ENCODE data around the gene TEAD4. TPM values are rescaled to one million over a fixed set of nuclear protein-coding genes. Genes with fewer than 3 reads are reported as not detected.

The TEAD4 gene
- total RNA-seq, 2 experiments from 2014 or later = not detected

DNA sequence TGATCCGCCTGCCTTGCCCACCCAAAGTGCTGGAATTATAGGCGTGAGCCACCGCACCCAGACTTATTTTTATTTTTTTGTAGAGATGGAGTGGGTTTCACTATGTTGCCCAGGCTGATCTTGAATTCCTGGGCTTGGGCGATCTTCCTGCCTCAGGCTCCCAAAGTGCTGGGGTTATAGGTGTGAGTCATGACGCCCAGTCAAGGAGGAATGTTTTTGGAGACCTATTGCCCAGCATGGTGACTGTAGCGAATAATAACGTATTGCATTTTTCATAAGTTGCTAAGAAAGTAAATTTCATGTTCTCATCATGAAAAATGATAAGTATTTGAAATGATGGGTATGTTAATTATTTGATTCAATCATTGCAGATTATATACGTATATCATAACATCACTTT lies 46.5 kb downstream of the TEAD4 start:
- Histone ChIP-seq H3K4me3 (ENCODE audit: low read depth, low read length, poor library complexity, severe bottlenecking) (no peak overlapping the region), H3K27ac (ENCODE audit: low read depth, low read length, poor library complexity, severe bottlenecking) (no peak overlapping the region), H3K79me2 (ENCODE audit: insufficient read depth, low read depth, low read length) (no peaks in the 10 kb centered on the region), H3K9me3 (ENCODE audit: low read length) (no peaks in the 10 kb centered on the region), H4K20me1 (ENCODE audit: insufficient read depth, low read length) (no peaks in the 10 kb centered on the region), H3K4me1 (ENCODE audit: insufficient read depth, low read length, poor library complexity, severe bottlenecking) (no peaks in the 10 kb centered on the region), H3K4me2 (ENCODE audit: low read length) (no peak overlapping the region), H3K9me2 (ENCODE audit: insufficient read depth, low read length) (no peaks in the 10 kb centered on the region), H3K36me3 (ENCODE audit: insufficient read depth, low read length) (no peaks in the 10 kb centered on the region), H2AFZ (ENCODE audit: low read length) (no peak overlapping the region)
- POLR2A ChIA-PET = no interaction called here
- intact Hi-C loops (cut with micrococcal nuclease; ENCODE audit: unreplicated experiment) = no loop called here
- TF ChIP-seq EZH2phosphoT487 (IDR thresholded peaks at IDR 0.05; ENCODE audit: borderline replicate concordance, low read depth, low read length) = no peak
- TF ChIP-seq, protein P1, sequence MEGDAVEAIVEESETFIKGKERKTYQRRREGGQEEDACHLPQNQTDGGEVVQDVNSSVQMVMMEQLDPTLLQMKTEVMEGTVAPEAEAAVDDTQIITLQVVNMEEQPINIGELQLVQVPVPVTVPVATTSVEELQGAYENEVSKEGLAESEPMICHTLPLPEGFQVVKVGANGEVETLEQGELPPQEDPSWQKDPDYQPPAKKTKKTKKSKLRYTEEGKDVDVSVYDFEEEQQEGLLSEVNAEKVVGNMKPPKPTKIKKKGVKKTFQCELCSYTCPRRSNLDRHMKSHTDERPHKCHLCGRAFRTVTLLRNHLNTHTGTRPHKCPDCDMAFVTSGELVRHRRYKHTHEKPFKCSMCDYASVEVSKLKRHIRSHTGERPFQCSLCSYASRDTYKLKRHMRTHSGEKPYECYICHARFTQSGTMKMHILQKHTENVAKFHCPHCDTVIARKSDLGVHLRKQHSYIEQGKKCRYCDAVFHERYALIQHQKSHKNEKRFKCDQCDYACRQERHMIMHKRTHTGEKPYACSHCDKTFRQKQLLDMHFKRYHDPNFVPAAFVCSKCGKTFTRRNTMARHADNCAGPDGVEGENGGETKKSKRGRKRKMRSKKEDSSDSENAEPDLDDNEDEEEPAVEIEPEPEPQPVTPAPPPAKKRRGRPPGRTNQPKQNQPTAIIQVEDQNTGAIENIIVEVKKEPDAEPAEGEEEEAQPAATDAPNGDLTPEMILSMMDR (conservative IDR thresholded peaks at IDR 0.05; ENCODE audit: low read length) = no peak
- BruUV-seq (replicated peaks) = no TSS peak
- CTCF ChIA-PET (ENCODE audit: unreplicated experiment) = no interaction called here
- no peak for DNase-seq (ENCODE audit: low spot score)

DNA sequence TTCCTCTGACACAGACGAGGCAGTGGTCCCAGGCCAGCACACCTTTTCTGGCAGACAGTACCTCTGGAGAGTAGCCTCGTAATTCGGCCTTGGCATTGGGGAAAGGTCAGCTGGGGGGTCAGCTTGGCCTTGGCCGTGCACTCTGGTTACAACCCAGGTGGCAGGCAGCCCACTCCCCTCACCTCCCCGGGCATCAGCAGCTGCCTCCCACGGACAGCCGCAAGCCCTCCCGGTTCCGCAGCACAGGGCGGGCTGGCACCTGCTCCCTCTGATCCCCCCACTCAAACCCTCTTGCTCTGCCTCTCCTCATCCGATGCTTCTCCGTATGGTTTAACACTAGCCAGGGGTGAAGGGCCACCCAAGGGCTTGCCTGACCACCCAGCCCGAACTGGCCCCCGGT lies 50.6 kb downstream of the TEAD4 start:
- Histone ChIP-seq H3K9me2 (ENCODE audit: insufficient read depth, low read length) (no peaks in the 10 kb centered on the region), H3K4me2 (ENCODE audit: low read length) (no peak overlapping the region), H3K79me2 (ENCODE audit: insufficient read depth, low read depth, low read length) (no peaks in the 10 kb centered on the region), H3K27ac (ENCODE audit: low read depth, low read length, poor library complexity, severe bottlenecking) (no peak overlapping the region), H3K9me3 (ENCODE audit: low read length) (no peaks in the 10 kb centered on the region), H3K4me3 (ENCODE audit: low read depth, low read length, poor library complexity, severe bottlenecking) (no peak overlapping the region), H2AFZ (ENCODE audit: low read length) (no peak overlapping the region), H4K20me1 (ENCODE audit: insufficient read depth, low read length) (no peaks in the 10 kb centered on the region), H3K36me3 (ENCODE audit: insufficient read depth, low read length) (no peaks in the 10 kb centered on the region), H3K4me1 (ENCODE audit: insufficient read depth, low read length, poor library complexity, severe bottlenecking) (no peaks in the 10 kb centered on the region)
- intact Hi-C loops (cut with micrococcal nuclease; ENCODE audit: unreplicated experiment) = no loop called here
- CTCF ChIA-PET (ENCODE audit: unreplicated experiment) = no interaction called here
- POLR2A ChIA-PET = no interaction called here
- no peak for DNase-seq (ENCODE audit: low spot score)
- BruUV-seq (replicated peaks) = no TSS peak
- no peak for TF ChIP-seq EZH2phosphoT487 (IDR thresholded peaks at IDR 0.05; ENCODE audit: borderline replicate concordance, low read depth, low read length)
- TF ChIP-seq, protein P1 (conservative IDR thresholded peaks at IDR 0.05; ENCODE audit: low read length) = no peak

DNA sequence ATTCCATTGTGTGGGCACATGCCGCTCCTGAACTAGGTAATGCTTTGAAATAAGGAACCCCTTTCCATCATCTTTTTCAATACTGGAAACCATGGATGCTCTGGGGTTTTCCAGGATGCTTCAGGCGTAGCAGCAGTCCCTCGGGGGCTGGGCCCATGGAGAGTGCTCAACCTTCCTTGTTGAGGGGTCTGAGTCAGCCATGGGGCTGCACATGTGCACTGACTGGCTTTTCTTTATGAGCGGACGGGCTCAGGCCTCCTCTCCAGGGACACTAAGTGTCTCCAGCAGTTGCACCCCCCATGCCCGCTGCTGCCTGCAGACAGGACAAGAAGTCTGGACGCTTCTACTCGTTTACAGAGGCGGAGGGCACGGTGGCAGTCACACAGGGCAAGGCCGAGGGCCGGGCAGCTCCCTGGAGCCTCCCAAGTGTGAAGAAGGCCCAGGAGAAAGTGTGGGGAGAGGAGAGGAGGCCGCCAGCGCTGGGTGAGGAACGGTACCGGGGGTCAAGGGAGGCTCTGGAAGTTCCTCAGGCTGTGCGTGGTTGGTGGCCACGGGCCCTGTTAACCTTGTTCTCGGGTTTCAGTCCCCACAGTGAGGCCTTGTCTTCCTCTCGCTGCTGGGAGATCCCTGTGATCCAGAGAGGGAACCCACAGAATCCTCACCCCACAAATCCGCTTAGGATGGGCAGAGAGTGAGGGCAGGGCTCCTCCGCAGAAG lies 51.2 kb downstream of the TEAD4 start:
- Histone ChIP-seq H3K9me3 (ENCODE audit: low read length) (no peaks in the 10 kb centered on the region), H3K36me3 (ENCODE audit: insufficient read depth, low read length) (no peaks in the 10 kb centered on the region), H3K9me2 (ENCODE audit: insufficient read depth, low read length) (no peaks in the 10 kb centered on the region), H3K4me1 (ENCODE audit: insufficient read depth, low read length, poor library complexity, severe bottlenecking) (no peaks in the 10 kb centered on the region), H2AFZ (ENCODE audit: low read length) (no peak overlapping the region), H3K4me2 (ENCODE audit: low read length) (no peak overlapping the region), H3K79me2 (ENCODE audit: insufficient read depth, low read depth, low read length) (no peaks in the 10 kb centered on the region), H3K27ac (ENCODE audit: low read depth, low read length, poor library complexity, severe bottlenecking) (no peak overlapping the region), H3K4me3 (ENCODE audit: low read depth, low read length, poor library complexity, severe bottlenecking) (no peak overlapping the region), H4K20me1 (ENCODE audit: insufficient read depth, low read length) (no peaks in the 10 kb centered on the region)
- CTCF ChIA-PET (ENCODE audit: unreplicated experiment) = no interaction called here
- POLR2A ChIA-PET = no interaction called here
- TF ChIP-seq EZH2phosphoT487 (IDR thresholded peaks at IDR 0.05; ENCODE audit: borderline replicate concordance, low read depth, low read length) = no peak
- TF ChIP-seq, protein P1 (conservative IDR thresholded peaks at IDR 0.05; ENCODE audit: low read length) = no peak
- no peak for DNase-seq (ENCODE audit: low spot score)
- no TSS peak for BruUV-seq (replicated peaks)
- intact Hi-C loops (cut with micrococcal nuclease; ENCODE audit: unreplicated experiment) = no loop called here

Data from OCI-LY7 (cell line).